NOMO-1 treated with dmso at 0.1 percent for 144 hours (cell line): ENCODE measurements around the gene DNASE1L3.
"Not testable (repeated sequence)": the region's sequence is repeated elsewhere in the genome, so short reads cannot be mapped to it uniquely, and the experiment has no call there.

ENCODE experiments used
- DNase-seq: peaks from one replicate; lab custom pipeline; 2025; ENCODE audit not compliant: unreplicated experiment; lab: John Stamatoyannopoulos, UW

DNASE1L3 gene

DNA sequence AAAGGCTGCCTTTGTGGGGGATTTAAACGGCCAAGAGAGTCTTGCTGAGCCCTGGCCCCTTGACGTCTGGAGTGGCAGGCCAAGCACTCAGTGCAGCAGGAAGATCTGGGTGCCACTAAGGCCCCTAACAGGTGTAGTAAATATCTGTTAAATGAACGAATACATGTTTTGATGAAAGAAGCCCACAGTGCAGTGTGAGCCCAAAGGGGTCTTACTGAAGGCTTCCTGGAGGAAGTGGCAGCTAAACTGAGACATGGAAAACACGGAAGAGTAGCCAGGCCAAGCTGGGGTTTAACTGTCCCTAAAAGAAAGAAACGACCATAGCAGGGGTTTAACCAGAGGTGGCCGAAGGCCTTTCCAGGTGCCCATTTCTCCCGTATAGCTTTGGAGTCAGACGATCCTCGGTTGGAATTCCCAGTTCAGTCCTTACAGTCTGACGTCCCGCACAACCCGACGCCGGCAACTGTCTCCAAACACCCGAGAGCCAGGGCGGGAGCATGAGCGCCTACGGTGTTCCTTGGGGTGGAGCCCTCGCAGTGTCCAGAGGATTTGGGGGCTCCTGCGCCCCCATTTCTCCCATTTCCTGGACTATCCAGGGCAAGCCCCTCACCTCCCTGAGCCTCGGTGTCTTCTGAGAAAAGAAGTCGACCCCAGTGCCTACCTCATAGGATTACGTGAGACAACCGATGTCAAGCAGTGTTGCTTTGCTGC lies 25.9 kb upstream of the DNASE1L3 start:
- no peak for DNase-seq

DNA sequence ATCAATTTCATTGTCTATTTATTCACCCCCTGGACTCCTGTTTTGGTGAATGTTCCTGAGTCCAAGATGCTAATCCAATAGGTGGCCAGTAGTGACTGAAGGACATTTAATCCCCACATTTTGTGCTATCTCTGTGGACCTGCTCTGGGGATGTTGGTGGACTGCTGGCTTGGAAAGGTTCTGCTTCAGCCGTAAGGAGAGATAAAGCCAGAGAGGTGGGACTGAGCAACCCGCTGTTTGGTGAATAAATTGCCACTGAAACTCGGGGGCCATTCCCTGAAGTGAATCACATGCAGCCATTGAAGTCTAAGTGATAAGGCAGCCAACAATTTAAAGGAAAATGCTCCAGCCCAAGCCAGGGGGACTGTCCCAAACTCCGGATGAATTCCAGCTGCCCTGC lies 25.2 kb upstream of the DNASE1L3 start:
- no peak for DNase-seq

GRCh38 chr3:58234516-58234931 lies 23.8 kb upstream of the DNASE1L3 start:
- no peak for DNase-seq

DNA sequence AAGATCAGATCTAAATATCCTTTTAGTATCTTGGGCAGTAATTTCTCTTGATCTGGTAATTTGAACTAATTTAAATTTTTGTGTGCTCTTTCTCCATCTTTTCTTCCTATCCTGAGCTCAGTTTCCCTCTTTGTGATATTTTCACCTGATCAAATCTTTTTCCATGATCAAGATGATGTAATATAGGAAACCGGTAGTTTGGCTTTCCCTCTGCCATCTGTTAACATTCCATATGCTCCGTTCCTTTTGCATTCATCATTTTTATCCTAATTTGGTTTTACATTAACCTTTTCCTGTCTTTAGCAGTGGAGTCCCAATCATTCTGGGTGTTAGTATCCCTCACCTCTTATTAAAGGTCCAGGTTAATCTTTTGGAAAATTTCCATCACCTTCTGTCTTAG lies 20.9 kb upstream of the DNASE1L3 start:
- no peak for DNase-seq

DNA sequence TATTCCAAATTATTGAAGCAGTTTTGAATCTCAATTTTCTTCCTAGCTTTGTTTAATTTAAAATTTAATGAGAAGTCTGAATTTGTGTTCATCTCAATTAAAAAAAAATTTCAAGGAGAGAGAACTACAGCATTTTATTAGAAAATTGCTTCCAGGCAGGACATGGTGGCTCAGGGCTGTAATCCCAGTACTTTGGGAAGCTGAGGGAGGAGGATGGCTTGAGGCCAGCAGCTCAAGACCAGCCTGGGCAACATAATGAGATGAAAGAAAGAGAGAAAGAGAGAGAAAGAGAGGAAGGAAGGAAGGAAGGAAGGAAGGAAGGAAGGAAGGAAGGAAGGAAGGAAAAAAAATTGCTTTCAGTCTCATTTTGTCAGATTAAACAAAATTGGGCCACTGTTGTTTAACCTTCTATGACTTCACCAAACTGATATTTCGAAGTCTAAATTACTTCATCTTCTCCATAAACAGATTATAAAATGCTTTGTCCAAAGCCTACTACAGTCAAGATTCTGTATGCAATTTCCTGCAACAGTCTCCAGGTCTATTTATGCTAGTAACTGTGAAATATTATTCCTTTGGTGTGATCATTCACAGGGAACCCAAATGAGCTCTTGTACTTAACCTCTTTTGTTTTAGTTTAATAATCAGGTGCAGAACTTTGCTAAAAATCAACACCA lies 20.2 kb upstream of the DNASE1L3 start:
- no peak for DNase-seq

- not testable (repeated sequence) for DNase-seq
These were observed 17.2 kb upstream of the DNASE1L3 start for GRCh38 chr3:58227933-58228332.

- no peak for DNase-seq
These were observed 13.1 kb upstream of the DNASE1L3 start for GRCh38 chr3:58223855-58224254.

GRCh38 chr3:58222161-58222724 lies 11.5 kb upstream of the DNASE1L3 start:
- DNase-seq: no peak

GRCh38 chr3:58218904-58219303 lies 8.1 kb upstream of the DNASE1L3 start:
- DNase-seq: no peak

DNA sequence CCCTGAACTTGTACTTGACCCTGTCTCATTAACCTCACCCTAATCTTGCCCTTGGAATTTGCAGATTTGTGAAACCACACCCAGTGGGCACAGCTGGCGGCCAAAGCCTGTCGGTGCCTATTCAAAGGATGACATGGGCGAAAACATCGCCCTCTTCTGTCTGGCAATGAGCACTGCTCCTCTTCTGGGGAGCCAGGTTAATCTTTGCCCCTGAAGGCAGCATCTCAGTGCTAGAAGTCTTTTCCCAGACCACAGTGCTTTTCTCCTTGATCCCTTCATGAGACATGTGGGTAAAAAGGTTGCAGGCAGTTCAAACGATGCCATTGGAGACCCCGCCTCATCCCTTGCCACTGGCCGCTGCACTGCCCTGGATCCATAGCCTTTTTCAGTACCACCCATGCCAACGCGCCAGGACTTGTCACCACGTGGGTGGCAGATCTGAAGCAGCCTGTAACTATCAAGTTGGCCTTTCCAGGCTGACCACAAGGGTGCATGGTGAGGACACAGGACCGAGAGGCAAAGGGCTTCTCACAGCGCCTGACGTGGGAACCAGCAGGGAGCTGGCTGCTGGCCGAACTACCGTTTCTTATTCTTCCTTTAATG lies 6.5 kb upstream of the DNASE1L3 start:
- peak; percentile 57 for DNase-seq

- no peak for DNase-seq
These were observed 5.9 kb upstream of the DNASE1L3 start for GRCh38 chr3:58216496-58217195.

DNA sequence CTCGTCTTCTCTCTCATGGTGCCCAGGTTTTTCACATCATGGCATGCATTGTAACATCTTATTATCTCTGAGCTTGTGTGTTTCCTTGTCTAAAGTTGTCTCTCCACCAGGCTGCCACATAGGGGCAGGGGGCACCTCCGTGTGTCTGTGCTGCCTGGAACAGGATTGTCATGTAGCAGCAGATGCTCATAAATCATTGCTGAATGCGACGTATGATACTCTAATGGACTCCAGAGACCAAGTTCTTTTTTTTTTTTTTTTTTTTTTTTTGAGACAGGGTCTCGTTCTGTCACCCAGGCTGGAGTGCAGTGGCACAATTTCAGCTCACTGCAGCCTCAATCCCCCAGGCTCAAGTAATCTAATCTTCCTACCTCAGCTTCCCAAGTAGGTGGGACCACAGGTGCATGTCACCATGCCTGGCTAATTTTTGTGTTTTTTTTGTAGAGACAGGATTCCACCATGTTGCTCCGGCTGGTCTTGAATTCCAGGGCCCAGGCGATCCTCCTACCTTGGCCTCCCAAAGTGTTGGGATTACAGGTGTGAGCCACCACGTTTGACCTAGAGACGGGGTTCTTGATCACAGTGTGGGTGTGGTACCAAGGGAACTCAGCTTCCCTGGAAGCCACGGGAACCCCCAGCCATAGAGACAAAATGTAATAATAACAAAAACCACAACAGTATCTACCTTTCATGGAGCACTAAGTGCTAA lies 4.7 kb upstream of the DNASE1L3 start:
- no peak for DNase-seq

- peak; percentile 67 for DNase-seq
These were observed 3.9 kb upstream of the DNASE1L3 start for GRCh38 chr3:58214484-58215316.

DNA sequence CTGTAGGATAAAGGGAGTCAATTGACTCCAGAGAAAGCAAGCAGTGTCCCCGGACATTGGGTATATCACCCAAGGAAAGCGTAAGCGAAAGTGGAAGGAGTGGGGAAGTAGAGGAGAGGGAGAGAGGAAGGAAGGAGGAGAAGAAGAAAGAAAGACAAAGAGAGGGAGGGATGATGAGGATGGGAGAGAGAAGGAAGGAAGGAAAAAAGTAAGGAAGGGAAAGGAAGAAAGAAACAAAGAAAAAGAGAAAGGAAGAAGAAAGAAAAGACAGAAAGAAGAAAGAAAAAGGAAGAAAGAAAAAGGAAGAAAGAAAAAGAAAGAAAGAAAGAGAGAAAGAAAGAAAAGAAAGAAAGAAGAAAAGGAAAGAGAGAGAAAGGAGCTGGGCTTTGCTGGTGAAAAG lies 839 bp downstream of the DNASE1L3 start:
- DNase-seq: no peak

DNA sequence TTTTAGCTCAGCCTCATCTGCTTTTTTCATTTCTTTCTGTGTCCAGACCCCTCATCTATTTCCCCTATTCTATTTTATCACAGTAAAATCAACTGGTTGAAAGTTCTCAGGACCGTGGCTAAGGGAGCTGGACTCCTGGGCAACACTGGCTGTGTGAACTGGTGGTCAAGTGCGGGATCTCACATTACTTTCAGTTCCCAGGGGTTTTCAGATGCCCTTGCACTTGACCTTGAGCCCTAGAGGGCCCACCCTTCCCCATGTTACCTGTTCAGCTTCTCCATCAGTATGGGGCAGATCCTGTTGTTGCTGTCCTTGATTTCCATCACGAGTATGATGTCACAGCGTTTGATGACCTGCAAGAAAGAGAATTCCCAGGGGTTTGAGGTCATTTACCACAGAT lies 2.8 kb downstream of the DNASE1L3 start:
- no peak for DNase-seq

DNA sequence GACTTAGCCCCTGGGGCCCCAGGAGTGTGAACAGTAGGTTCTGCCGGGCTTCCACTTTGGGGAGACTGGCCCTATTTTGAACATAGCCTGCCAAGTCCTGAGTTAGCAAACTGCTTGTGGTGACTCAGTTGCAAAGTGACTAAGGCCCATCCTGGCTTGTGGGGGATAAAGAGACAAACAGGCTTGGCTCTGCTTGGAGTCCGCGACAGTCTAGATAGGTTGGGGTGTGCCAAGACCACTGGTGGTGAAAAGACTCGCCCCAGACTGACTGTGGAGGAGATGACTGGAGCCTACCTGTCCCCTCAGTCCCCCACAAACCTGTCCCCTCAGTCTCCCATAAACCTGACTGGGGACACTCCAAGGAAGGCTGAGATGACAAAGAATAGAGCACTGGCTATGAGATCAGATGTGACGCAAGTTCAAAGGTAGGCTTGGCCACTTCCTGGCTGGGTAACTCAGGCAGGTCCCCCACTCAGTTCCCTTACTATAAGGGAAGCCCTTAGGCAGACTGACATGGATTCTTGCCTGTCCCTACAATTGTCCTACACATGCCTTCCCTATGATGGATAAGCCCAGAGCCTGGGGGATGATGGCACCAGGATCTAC lies 4.3 kb downstream of the DNASE1L3 start:
- DNase-seq: no peak

DNA sequence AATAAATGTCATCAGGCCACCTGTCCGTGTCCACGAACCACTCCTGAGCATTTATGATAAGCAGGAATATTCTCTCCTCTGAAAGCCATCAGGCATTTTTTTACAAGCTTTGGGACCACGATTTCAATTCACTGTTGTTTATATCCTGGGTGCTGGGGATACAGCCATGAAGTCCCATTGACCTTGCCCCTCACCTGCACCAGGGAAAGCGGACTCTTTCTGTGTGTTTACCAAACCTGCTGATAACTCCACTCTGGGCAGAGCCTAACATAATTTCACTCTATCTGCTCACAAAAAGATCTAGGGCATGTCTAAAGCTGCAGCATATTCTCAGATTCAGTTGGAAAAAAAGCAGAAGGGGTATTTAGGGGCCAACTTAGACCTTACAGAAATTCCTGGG lies 4.8 kb downstream of the DNASE1L3 start:
- DNase-seq: no peak

- DNase-seq: no peak
These were observed 6.1 kb downstream of the DNASE1L3 start for GRCh38 chr3:58204720-58205119.

- no peak for DNase-seq
These were observed 7.2 kb downstream of the DNASE1L3 start for GRCh38 chr3:58203541-58203940.
